AG10803 (cell line): ENCODE results near the gene INPP5D.

ENCODE experiments used
- DNase-seq: peaks from one replicate; pipeline ENCODE4 v3.0.0; 2010; ENCODE audit warnings: low read depth
- H3K4me3 ChIP-seq: 2 replicates; pipeline ENCODE4 v1.5.1; 2011; ENCODE audit warnings: mild to moderate bottlenecking, low read length, control low read depth
- CTCF ChIP-seq: conservative IDR thresholded peaks from 2 replicates; pipeline ENCODE4 v1.5.1; 2011; ENCODE audit warnings: mild to moderate bottlenecking, low read length, control low read depth, inconsistent platforms

The INPP5D gene

GRCh38 chr2:233143700-233144331, 83.7 kb downstream of the INPP5D start:
- no peak for TF ChIP-seq CTCF
- no peak overlapping the region for H3K4me3 ChIP-seq
- no peak for DNase-seq

GRCh38 chr2:233145726-233146125, 85.6 kb downstream of the INPP5D start:
- no peak for TF ChIP-seq CTCF
- no peak for DNase-seq
- H3K4me3 ChIP-seq = no peak overlapping the region

- no peak overlapping the region for H3K4me3 ChIP-seq
- no peak for TF ChIP-seq CTCF
- no peak for DNase-seq
These were observed 86.1 kb downstream of the INPP5D start for GRCh38 chr2:233146194-233146593.

- no peak overlapping the region for H3K4me3 ChIP-seq
- no peak for DNase-seq
- no peak for TF ChIP-seq CTCF
These were observed 87.1 kb downstream of the INPP5D start for GRCh38 chr2:233147136-233147828.

- no peak for DNase-seq
- no peak overlapping the region for H3K4me3 ChIP-seq
- TF ChIP-seq CTCF = no peak
These were observed 87.7 kb downstream of the INPP5D start for GRCh38 chr2:233147829-233148167.

- TF ChIP-seq CTCF = no peak
- H3K4me3 ChIP-seq = no peak overlapping the region
- DNase-seq = no peak
These were observed 88.2 kb downstream of the INPP5D start for GRCh38 chr2:233148354-233148753.

GRCh38 chr2:233152541-233152940, 92.4 kb downstream of the INPP5D start:
- peak; percentile 46 for DNase-seq
- no peak overlapping the region for H3K4me3 ChIP-seq
- TF ChIP-seq CTCF = no peak
